SIG-M5 treated with dmso at 0.1 percent for 504 hours (cell line): ENCODE data around the gene LYSMD2.

Experiments
- DNase-seq: peaks from one replicate; lab custom pipeline; 2025; ENCODE audit not compliant: unreplicated experiment; lab: John Stamatoyannopoulos, UW

The LYSMD2 gene, protein sequence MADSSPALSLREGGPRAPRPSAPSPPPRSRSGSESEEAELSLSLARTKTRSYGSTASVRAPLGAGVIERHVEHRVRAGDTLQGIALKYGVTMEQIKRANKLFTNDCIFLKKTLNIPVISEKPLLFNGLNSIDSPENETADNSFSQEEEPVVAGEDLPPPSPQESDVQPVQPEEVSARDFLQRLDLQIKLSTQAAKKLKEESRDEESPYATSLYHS

DNA sequence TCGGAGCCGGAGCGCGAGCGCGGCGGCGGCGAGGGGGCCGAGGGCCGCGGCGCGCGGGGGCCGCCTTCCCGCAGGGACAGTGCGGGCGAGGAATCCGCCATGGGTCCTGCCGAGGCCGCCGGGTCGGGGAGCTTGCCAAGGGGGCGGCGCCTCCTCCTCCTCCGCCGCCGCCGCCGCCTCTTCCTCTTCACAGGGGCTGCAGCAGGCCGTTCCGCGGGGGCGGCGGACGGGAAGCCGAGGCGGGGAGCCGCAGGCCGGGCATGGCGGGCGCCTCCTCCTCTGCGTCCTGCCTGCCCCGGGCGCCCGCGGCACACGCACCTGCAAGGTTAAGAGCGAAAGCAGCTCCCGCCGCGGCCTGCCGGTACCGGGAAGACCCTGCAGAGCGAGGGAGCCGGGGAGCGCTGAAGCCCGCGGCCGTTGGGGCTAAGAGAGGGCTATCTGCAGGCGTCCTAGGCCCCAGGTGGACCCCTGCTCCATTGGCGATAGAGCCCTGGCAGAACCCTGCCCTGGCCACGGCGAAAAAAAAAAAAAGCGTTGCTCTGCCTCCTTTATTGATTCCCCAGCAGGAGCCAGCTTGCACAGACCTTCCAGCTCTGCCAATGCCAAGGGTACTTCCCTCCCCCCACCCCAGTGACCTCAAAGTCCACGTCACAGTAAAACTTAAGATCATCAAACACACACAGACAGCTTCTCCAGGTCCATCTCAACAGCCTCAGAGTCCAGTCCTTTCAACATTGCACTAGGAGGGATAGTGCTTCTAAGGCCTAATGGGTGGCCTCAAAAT, at the start of gene LYSMD2:
Gene LYSMD2, minus strand, starts transcription at position 134 of the 784 bp plus-strand sequence. Its CDS starts 33 bp downstream, at position 101.
- DNase-seq = peak; percentile 30

DNA sequence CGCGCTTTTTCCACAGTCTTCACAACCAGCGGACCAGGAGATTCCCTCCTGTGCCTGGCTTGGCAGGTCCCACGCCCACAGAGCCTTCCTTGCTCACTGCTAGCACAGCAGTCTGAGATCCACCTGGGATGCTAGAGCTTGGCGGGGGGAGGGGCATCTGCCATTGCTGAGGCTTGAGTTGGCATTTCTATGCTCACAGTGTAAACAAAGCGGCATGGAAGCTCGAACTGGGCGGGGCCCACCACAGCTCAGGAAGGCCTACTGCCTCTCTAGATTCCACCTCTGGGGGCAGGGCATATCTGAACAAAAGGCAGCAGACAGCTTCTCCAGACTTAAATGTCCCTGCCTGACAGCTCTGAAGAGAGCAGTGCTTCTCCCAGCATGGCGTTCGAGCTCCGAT, 49.7 kb upstream of the LYSMD2 start:
- peak; percentile 23 for DNase-seq

DNA sequence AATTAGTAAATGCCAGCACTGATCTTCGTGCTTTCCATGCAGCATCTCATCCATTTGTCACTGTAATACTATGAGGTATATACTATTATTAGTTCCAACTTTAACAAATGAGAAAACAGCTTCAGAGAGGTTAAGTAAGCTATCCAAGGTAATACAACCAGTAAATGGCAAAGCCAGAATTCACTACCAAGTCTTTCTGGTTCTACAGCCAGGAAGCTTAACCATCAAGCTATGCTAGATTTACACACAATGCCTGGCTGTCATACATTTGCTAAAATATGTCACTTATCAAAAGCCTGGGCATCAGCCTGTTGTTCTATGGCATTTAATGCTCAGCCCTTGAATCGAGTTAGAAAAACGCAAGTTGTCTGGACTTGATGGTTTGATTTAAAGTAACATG, 46.5 kb upstream of the LYSMD2 start:
- DNase-seq = no peak

DNA sequence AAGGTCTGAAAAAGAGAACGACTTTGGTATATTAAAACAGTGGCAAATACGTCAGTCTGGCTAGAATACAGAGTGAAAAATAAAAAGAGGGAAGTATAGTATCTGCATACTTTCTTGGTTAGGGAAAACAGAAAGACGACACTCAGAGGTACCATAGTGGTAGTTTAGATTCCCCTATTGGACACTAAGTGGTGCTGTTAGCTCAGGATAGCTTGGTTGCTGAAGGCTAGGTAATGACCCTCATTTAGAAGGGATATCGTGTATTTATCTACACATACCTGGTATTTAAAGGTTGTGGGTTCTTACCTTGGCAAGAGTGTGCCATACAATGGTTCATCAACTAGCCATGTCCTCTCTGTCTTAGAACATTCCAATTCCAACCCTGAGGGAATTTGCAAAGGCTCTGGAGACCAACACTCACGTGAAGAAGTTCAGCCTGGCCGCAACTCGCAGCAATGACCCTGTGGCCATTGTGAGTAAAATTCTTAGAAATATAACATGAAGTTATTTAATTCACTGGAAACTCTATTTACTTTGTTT, 45.0 kb upstream of the LYSMD2 start:
- no peak for DNase-seq

DNA sequence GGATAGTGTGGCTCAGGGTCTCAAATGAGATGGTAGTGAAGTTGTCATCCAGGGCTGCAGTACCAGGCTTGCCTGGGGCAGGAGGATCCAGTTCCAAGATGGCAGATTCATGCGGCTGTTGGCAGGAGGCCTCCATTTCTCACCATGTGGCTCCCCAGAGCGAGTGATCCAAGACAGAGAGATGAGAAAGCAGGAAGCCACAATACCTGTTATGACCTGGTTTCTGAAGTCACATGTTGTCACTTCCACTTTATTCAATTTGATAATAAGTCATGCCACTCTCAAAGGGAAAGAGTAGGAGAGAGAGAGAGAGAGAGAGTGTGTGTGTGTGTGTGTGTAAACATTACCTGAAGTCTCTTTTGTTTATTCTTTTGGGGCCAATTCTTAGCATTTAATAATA, 44.1 kb upstream of the LYSMD2 start:
- DNase-seq = no peak

GRCh38 chr15:51780636-51781035, 43.2 kb upstream of the LYSMD2 start:
- DNase-seq = no peak

DNA sequence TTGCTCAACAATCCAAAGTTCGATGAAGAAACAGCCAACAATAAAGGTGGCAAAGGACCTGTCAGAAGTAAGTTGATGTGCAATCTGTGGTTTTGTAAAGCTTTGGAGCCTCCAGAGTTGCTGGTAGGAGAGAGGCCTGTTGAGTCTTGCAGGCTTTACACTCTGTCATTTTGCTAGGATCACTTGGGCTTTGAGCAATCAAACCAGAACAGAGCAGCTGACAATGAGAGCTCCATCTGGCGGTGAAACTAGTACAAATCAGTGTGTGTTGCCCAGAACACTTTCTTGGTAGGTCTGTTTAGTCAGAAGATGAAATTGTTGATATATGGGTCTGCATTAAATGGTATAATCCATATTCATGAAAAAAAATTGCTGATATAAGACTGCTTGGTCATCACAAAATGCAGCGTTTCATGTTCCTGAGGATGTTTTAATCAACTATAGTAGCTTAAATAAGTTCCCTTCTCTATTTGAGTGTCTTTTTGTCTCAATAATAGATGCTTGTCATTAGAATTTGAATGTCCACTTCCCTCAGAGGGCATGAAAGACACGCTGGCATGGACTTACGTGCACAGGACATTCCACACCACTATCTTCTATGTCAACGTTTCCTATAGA, 39.6 kb upstream of the LYSMD2 start:
- DNase-seq = peak; percentile 90

- peak; percentile 64 for DNase-seq
Measured at GRCh38 chr15:51775967-51776816, 38.7 kb upstream of the LYSMD2 start.

DNA sequence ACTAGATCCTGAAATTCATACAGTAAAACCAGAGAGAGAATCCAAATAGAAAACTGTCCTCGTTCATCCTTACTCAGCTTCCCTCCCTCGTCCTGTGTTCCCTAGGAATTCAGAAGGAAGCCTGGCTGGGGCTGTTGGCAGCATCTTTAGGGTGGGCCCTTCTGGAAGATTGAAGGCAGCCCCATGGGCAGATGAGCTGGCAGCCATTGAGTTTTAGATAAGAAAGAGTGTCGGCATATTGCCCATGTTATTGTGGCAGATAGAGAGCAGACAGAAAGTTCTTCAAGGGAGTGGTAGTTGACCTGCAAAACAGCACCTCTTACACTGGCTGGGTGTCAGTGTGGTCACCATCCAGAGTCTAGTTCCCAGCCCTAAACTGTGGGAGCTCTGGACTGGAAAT, 37.5 kb upstream of the LYSMD2 start:
- DNase-seq = no peak

DNA sequence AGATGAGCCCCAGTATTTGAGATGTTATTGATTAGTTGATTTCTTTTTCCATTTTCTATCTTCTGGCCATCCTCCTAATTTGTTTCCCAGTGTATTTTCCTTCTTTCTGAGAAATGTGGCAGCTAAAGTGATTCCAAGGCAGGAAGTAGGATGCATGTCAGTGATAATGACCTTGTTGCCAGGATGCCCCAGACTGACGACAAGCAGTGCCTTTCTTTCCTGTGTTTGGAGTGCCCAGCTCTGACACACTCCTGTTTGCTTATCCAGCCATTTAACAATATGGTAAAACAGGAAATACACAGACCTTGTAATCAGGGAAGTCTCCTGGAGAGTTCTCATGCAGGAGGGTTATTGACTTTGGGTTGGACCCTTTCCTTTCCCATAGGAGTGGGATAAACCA, 34.3 kb upstream of the LYSMD2 start:
- DNase-seq = no peak

- no peak for DNase-seq
Measured at GRCh38 chr15:51770902-51771301, 33.4 kb upstream of the LYSMD2 start.

DNA sequence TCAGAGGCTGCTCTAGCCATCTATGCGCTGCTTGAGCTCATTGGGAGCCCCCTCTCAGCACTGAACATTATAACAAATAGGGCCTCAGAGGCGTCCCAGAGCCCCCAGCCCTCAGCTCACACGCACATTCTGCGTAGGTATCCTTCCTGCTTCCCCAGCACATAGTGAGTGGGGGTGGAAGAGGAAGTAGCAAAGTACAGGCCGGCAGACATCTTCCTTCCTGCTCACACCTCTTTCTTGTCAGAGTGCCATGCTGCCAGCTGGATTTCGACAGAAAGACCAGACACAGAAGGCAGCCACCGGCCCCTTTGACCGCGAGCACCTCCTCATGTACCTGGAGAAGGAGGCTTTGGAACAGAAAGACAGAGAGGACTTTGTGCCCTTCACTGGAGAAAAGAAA, 30.6 kb upstream of the LYSMD2 start:
- DNase-seq = no peak

- peak; percentile 12 for DNase-seq
Measured at GRCh38 chr15:51766341-51766740, 28.9 kb upstream of the LYSMD2 start.

DNA sequence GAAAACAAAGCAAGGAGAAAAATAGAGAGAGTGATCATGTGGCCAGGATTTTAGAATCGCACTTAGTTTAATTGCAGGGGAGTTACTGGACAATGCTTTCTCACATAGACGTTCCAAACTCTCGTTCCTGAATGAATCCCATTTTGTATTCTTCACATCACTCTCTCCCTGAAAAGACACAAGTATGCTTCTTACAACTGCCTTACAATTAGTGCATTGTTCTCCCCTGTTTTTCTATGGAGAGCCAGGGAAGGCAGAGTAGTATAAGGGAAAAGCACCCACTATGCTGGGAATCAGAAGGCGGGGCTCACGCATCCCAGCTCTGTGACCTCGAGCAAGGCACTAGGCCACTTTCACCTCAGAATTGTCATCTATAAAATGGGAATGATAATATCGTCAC, 28.3 kb upstream of the LYSMD2 start:
- DNase-seq = no peak

- DNase-seq = no peak
Measured at GRCh38 chr15:51760805-51761204, 23.4 kb upstream of the LYSMD2 start.

GRCh38 chr15:51759557-51760070, 22.2 kb upstream of the LYSMD2 start:
- peak; percentile 15 for DNase-seq

DNA sequence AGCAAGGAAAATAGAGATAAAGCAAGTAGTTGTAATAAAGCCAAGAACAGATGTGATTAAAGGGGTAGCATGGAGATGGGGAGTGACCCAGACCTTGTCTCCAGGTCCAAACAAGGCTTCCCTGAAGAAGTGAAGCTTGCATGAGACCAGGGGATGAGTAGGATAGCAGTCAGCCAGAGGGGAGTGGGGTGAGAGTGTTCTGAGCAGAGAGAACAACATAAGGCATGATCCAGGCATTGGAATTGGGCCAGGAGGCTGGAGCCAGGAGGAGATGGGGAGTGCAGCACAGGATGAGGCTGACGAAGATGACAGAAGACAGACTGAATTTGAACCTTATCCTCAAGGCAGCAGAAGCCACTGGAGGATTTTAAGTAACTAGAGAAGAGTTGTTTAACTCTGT, 21.2 kb upstream of the LYSMD2 start:
- DNase-seq = no peak

- DNase-seq = no peak
Measured at GRCh38 chr15:51757450-51757849, 20.0 kb upstream of the LYSMD2 start.

- peak; percentile 89 for DNase-seq
Measured at GRCh38 chr15:51756482-51756881, 19.0 kb upstream of the LYSMD2 start.

DNA sequence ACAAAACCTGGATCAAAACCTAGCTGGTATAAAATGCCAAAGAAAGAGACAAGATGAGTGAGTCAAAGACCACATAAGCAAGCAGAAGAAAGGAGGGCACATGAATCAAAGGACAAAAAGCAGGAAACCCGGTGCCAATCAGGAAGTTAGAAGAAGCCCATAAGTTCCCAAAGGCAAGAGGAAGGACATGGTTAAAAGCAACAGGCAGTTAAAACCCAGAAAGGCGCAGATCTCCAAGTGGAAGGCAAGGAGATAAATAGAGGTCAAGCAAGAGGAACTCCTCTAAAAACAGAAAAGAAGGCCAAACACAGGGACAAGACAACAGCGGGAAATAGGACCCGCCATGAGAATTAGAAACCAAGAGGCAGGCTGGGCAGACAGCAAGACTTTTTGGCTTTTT, 18.3 kb upstream of the LYSMD2 start:
- DNase-seq = no peak

DNA sequence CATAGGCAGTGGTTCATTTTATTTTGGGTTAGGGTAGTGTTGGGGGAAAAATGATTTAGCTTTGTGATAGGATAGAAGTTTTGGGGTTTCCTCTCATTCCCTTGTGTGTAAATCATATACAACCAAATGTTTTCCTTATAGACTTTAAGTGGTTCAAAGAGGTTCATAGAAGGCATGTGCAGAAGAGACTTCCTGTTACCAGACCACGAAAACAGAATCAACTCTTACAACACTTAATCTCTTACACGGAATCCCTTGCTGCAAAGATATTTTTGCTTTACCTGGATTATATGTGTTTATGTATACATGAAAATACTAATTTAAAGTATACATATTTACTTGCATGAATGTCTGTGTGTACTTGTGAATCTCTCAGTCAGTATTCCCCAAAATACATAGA, 16.8 kb upstream of the LYSMD2 start:
- DNase-seq = peak; percentile 17
